HG03159 (cell line): Measurements from ENCODE around the gene DENND5A.
"Not testable (repeated sequence)": the region's sequence is repeated elsewhere in the genome, so short reads cannot be mapped to it uniquely, and the experiment has no call there.

Experiments
- ATAC-seq: cut with Tn5 transposase; IDR thresholded peaks from one replicate; pipeline ENCODE4 v1.9.1; 2021; ENCODE audit warnings: mild to moderate bottlenecking, moderate library complexity; ENCODE audit not compliant: unreplicated experiment

Gene DENND5A

GRCh38 chr11:9104580-9104979 lies 160.6 kb downstream of the DENND5A start:
- no peak for ATAC-seq

- ATAC-seq: no peak
These were observed 161.4 kb downstream of the DENND5A start for GRCh38 chr11:9103542-9104276.

GRCh38 chr11:9099617-9100016 lies 165.5 kb downstream of the DENND5A start:
- no peak for ATAC-seq

GRCh38 chr11:9098455-9098854 lies 166.7 kb downstream of the DENND5A start:
- not testable (repeated sequence) for ATAC-seq

GRCh38 chr11:9097186-9097943 lies 167.8 kb downstream of the DENND5A start:
- not testable (repeated sequence) for ATAC-seq

GRCh38 chr11:9096427-9096826 lies 168.7 kb downstream of the DENND5A start:
- no peak for ATAC-seq

- no peak for ATAC-seq
These were observed 169.7 kb downstream of the DENND5A start for GRCh38 chr11:9095421-9095820.

- no peak for ATAC-seq
These were observed 170.7 kb downstream of the DENND5A start for GRCh38 chr11:9094420-9094819.

GRCh38 chr11:9092853-9093778 lies 172.0 kb downstream of the DENND5A start:
- no peak for ATAC-seq

- ATAC-seq: no peak
These were observed 173.1 kb downstream of the DENND5A start for GRCh38 chr11:9092072-9092471.

- no peak for ATAC-seq
These were observed 173.9 kb downstream of the DENND5A start, which contains the start of gene SCUBE2 for GRCh38 chr11:9091044-9091922. TSS of gene SCUBE2 (minus strand) at chr11:9091599. CDS start at chr11:9091528, 71 bp downstream.

GRCh38 chr11:9090488-9091043 lies 174.6 kb downstream of the DENND5A start:
- no peak for ATAC-seq

GRCh38 chr11:9089636-9090035 lies 175.5 kb downstream of the DENND5A start:
- ATAC-seq: no peak

GRCh38 chr11:9089061-9089460 lies 176.1 kb downstream of the DENND5A start:
- ATAC-seq: no peak
